Smooth muscle cell (in vitro differentiated cells): Measurements from ENCODE around the gene NPAS3. TPM values are rescaled to one million over a fixed set of nuclear protein-coding genes. Genes with fewer than 3 reads are reported as not detected.

Experiments
- DNase-seq: peaks from one replicate; lab custom pipeline; 2025; ENCODE audit not compliant: unreplicated experiment; lab: John Stamatoyannopoulos, UW
- H2AFZ ChIP-seq: fragments of 200-600 bp; sonication (generic); 2 replicates; pipeline ENCODE4 v1.6.0; 2016; ENCODE audit warnings: antibody characterized with exemption, low read depth, mild to moderate bottlenecking
- H3F3A ChIP-seq: fragments of 200-600 bp; sonication (generic); 2 replicates; pipeline ENCODE4 v1.6.0; 2017; ENCODE audit warnings: antibody characterized with exemption, low read depth
- H3K27ac ChIP-seq: fragments of 200-600 bp; sonication (generic); 2 replicates; pipeline ENCODE4 v1.5.1; 2016; ENCODE audit warnings: low read depth, mild to moderate bottlenecking
- H3K27me3 ChIP-seq: fragments of 200-600 bp; sonication (generic); 2 replicates; pipeline ENCODE4 v1.6.1; 2016; ENCODE audit warnings: low read depth, mild to moderate bottlenecking
- H3K36me3 ChIP-seq: fragments of 200-600 bp; sonication (generic); 2 replicates; pipeline ENCODE4 v1.5.1; 2016; ENCODE audit warnings: low read depth
- H3K4me1 ChIP-seq: fragments of 200-600 bp; sonication (generic); 2 replicates; pipeline ENCODE4 v1.5.1; 2016; ENCODE audit warnings: low read depth
- H3K4me2 ChIP-seq: fragments of 200-600 bp; sonication (generic); 2 replicates; pipeline ENCODE4 v1.6.0; 2016; ENCODE audit warnings: mild to moderate bottlenecking
- H3K4me3 ChIP-seq: fragments of 200-600 bp; sonication (generic); 2 replicates; pipeline ENCODE4 v1.5.1; 2016; ENCODE audit warnings: mild to moderate bottlenecking
- H3K79me2 ChIP-seq: fragments of 200-600 bp; sonication (generic); 2 replicates; pipeline ENCODE4 v1.6.0; 2016; ENCODE audit warnings: low read depth, mild to moderate bottlenecking
- H3K9ac ChIP-seq: fragments of 200-600 bp; sonication (generic); 2 replicates; pipeline ENCODE4 v1.6.0; 2016; ENCODE audit warnings: low read depth
- H3K9me3 ChIP-seq: fragments of 200-600 bp; sonication (generic); replicated peaks from 2 replicates; pipeline ENCODE4 v1.5.1; 2016; ENCODE audit warnings: low read depth
- H4K20me1 ChIP-seq: fragments of 200-600 bp; sonication (generic); 2 replicates; pipeline ENCODE4 v1.6.0; 2016; ENCODE audit warnings: low read depth
- CTCF ChIP-seq: fragments of 200-600 bp; sonication (generic); IDR thresholded peaks from 2 replicates; pipeline ENCODE4 v1.5.1; 2017; ENCODE audit warnings: borderline replicate concordance, mild to moderate bottlenecking, antibody characterized with exemption; ENCODE audit not compliant: insufficient read depth, poor library complexity, severe bottlenecking
- WGBS: methylation state at CpG from one replicate; pipeline ENCODE4 v1.1.7; 2016; ENCODE audit warnings: low lambda C conversion rate; 5-methylcytosine and 5-hydroxymethylcytosine counted together
- polyA plus RNA-seq: library from polyadenylated mRNA; unstranded; fragments of >200 nt; fragmentation: Nextera tagmentation; extraction: Ambion mirVana; gene quantifications from 2 replicates; pipeline ENCODE4 v1.2.1, GENCODE V29; 2016
- total RNA-seq: library from RNA; depleted of rRNA; stranded (reverse); fragments of >200 nt; gene quantifications from 2 replicates; pipeline ENCODE4 v1.2.3, GENCODE V29; 2014

The NPAS3 gene
- total and polyA plus RNA-seq, 2 experiments from 2014 or later: 0.79 to 2.0 TPM

- no peaks in the 10 kb centered on the region for H3K36me3 ChIP-seq
Observed at GRCh38 chr14:32908196-32909084, 30.2 kb upstream of the NPAS3 start.

GRCh38 chr14:32913725-32914124 is 25.0 kb upstream of the NPAS3 start:
- Histone ChIP-seq H3K4me2 (no peak overlapping the region), H3F3A (no peaks in the 10 kb centered on the region), H3K9ac (no peak overlapping the region), H3K36me3 (no peaks in the 10 kb centered on the region), H3K9me3 (no peaks in the 10 kb centered on the region), H3K79me2 (no peaks in the 10 kb centered on the region), H4K20me1 (no peaks in the 10 kb centered on the region), H3K4me1 (no peaks in the 10 kb centered on the region), H3K27me3 (no peaks in the 10 kb centered on the region), H3K27ac (no peak overlapping the region), H3K4me3 (no peak overlapping the region), H2AFZ (no peak overlapping the region)
- DNase-seq: no peak
- TF ChIP-seq CTCF: no peak
- 87% methylated on average over 3 of the region's 3 CpGs for WGBS

More at GRCh38 chr14:32908196-32909084, 30.2 kb upstream of the NPAS3 start:
- TF ChIP-seq CTCF: no peak
- Histone ChIP-seq H3F3A (no peaks in the 10 kb centered on the region), H3K4me3 (no peak overlapping the region), H3K9ac (no peak overlapping the region), H3K79me2 (no peaks in the 10 kb centered on the region), H3K4me2 (no peak overlapping the region), H3K9me3 (no peaks in the 10 kb centered on the region), H3K27ac (no peak overlapping the region), H3K27me3 (no peaks in the 10 kb centered on the region), H2AFZ (no peak overlapping the region), H4K20me1 (no peaks in the 10 kb centered on the region), H3K4me1 (no peaks in the 10 kb centered on the region)
- WGBS: 91% methylated on average over 9 of the region's 9 CpGs
- no peak for DNase-seq

DNA sequence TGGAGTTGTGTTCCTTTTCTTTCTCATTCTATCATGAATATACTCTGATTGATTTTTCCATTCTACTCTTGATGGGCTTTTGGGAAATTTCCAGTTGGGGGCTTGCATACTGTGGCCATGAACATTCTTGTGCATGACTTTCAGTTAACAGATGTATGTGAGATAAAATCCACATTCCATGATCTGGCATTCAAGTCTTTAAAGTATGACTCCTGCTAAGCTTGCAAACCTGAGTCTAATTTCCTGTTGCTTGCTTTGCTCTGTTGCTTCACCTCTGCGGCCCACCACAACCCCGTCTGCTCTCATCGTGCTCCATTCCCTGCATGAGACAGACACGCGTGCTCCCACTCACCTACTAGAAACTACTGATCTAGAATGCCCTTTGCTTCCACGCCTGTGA is 24.3 kb upstream of the NPAS3 start:
- H3K27ac ChIP-seq: no peak overlapping the region
- H2AFZ ChIP-seq: no peak overlapping the region
- H3K36me3 ChIP-seq: no peaks in the 10 kb centered on the region
- WGBS: 90% methylated on average over 6 of the region's 6 CpGs
- no peaks in the 10 kb centered on the region for H3K79me2 ChIP-seq
- no peak for DNase-seq
- H3K4me2 ChIP-seq: no peak overlapping the region
- TF ChIP-seq CTCF: no peak
- H4K20me1 ChIP-seq: no peaks in the 10 kb centered on the region
- H3F3A ChIP-seq: no peaks in the 10 kb centered on the region
- H3K9ac ChIP-seq: no peak overlapping the region
- no peaks in the 10 kb centered on the region for H3K9me3 ChIP-seq
- no peaks in the 10 kb centered on the region for H3K27me3 ChIP-seq
- H3K4me3 ChIP-seq: no peak overlapping the region
- H3K4me1 ChIP-seq: no peaks in the 10 kb centered on the region
